SIG-M5 (cell line): Measurements from ENCODE around the gene PTK6.

Source experiments
- DNase-seq: peaks from one replicate; lab custom pipeline; 2025; lab: John Stamatoyannopoulos, UW

Gene PTK6

DNA sequence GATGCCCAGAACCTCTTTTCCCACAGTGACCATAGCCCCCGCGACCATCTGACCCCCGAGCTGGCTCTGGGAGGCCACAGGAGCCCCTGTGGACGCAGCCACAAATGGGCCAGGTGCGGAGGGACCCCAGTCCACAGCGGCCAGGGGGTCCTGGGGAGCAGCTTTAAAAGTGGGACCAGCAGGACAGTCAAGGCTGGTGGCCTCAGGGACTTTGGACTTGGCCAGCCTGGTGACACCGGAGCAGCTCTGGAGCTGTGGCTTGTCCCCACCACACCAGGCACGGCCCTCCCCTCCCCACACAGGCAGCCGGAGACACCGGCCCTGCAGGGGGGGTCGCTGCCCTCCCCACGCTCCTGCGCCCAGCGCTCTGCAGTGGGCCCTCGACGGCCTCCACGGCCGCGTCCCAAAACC lies 20.3 kb upstream of the PTK6 start:
- no peak for DNase-seq

DNA sequence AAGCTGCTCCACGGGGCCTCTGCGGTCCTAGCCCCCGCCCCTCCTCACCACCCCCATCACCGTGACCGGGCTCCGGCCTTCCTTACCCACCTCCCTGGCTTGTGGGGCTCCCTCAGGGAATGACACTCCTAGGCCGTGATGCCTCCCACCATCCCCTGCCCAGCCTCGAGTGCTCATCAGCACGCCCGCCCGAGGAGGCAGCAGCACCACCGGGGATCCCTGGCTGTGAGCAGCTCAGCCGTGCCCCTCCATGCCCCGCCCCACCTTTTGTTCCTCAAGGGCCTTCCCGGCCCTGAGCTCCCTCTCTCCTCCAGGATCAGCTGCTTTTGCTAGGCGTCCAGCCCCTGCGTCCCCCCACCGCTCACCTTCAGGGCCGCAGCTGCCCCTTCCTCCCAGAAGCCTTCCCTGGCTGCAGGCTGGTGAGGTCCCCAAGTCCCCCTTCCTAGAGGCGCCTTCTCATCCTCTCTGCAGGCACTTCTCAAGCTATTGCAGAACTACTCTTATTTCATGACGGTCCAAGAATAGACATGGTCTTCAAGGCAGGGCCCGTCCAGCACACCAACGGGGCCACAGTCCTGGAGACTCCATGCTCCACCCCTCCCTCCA lies 19.8 kb upstream of the PTK6 start:
- no peak for DNase-seq

DNA sequence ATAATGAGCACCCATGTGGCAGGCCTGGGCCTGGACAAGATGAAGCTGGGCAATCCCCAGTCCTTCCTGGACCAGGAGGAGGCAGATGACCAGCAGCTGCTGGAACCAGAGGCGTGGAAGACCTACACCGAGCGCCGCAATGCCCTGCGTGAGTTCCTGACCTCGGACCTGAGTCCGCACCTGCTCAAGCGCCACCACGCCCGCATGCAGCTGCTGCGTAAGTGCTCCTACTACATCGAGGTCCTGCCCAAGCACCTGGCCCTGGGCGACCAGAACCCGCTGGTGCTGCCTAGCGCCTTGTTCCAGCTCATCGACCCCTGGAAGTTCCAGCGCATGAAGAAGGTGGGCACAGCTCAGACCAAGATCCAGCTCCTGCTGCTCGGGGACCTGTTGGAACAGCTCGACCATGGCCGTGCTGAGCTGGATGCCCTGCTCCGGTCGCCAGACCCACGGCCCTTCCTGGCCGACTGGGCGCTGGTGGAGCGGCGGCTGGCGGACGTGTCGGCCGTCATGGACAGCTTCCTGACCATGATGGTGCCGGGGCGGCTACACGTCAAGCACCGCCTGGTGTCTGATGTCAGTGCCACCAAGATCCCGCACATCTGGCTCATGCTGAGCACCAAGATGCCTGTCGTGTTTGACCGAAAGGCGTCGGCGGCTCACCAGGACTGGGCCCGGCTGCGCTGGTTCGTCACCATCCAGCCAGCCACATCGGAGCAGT lies 18.6 kb upstream of the PTK6 start:
- no peak for DNase-seq

DNA sequence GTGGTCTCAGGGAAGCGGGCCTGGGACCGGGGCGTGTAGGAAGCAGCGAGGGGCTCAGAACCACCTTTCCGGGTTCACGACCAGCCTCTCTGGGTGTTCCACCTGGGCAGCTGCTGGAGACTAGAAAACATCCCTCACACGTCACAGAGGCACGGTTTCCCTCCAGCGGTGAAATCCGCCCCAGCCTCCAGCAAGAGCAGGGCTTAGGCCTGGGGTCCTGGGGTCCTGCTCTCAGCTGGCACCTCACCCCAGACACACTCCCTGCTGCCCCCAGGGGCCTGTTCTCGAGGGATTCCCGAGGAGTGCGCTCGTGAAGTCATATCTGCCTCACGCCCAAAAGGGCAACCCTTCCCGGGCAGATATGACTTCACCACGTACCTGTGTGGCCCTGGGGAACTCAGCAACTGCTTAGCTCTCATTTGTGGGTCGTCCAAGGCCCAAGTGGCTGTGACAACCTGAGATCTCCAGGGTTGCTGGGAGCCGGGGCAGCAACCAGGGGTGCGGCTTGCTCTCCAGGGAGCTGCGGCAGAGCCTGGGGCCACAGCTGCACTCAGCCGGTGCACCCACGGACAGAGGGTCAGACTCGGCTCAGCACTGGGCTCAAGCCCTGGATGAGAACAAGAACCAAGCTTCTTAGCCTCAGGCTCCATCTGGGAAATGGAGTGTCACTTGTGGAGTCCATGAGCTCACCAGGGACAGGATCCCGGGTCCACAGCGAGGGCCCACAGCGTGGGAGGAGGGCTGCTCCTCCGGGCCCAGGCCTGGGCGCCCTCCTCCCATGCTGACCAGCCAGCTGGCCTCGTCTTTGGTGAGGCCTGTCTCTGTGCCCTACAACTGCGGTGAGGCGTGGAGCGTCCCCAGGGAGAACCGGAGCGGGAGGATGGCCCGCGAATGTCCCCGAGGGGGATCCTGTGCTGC lies 17.4 kb upstream of the PTK6 start:
- DNase-seq, result no peak

DNA sequence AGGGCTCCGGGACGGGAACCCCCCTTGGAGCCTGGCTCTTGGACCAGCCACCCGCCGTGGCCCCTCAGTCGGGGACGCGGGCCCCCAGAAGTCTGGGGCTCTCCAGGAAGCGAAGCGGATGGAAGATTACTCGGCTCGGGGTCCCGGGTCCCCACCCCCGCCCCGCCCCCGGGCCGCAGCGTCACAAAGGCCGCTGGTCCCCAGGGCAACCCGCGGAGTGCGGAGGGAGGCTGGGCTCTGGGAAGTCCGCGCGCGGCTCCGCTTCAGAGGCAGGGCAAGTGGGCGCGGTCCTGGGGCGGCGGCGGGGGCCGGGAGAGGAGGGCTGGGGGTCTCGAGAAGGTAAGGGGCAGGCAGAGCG lies 16.7 kb upstream of the PTK6 start, which contains the start of gene FNDC11:
TSS of gene FNDC11 (plus strand) at position 227 of the 358 bp plus-strand sequence. CDS start 1,505 bp downstream, outside the sequence.
- no peak for DNase-seq

DNA sequence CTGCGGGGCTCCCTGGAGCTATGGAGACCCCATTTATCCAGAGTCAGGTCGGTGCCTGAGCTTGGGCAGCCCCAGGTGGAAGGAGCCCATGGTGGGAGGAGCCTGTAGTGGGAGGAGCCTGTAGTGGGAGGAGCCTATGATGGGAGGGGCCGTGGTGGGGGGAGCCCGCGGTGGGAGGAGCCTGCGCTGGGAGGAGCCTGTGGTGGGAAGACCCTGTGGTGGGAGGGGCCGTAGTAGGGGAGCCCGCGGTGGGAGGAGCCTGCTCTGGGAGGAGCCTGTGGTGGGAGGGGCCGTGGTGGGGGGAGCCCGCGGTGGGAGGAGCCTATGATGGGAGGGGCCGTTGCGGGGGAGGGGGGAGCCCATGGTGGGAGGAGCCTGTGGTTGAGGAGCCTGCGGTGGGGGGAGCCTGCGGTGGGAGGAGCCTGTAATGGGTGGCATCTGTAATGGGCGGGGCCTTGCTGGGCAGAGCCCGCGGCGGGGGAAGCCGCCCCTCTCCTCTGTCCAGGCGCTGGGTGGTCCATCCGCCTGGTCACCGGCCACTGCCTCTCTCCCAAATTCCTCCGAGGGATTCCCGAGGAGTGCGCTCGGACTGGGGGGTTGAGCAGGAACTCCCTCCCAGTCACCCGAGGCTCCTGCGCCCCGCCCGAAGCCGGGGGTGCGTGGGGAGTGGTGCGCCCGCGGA lies 16.2 kb upstream of the PTK6 start:
- DNase-seq, result no peak

DNA sequence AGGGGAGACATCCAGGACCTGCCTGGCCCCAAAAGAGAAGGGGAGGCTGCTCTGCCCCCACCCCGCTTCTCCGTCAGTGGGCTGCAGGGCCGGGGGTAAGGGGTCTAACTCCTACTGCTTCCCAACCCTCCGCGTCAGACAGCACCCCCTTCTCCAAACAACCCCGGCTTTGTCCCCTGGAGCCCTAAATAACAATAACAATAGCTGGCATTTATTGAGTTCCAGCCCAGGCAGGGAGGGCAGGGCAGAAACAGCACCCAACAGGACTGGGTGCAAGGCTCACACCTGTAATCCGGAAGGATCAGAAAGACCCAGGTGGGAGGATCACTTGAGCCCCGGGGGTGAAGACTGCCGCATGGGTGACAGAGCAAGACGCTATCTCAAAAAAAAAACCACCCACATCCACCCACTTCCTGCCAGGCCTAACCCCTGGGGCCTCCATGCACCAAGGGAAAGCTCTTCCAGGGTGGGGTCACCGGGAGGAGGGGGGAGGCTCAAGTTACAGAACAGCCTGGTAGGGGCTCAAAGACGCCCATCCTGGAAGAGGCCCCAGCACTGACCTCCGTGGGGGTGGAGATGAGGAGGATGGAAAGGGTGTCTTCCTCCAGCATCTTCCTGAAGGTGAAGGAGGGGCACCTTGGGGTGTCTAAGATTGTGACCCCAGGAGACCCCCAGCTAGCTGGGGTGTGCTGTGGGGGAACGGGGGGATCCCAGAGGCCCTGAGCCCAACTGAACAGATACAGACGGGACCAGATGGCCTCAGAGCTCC lies 15.5 kb upstream of the PTK6 start:
- DNase-seq, result no peak

DNA sequence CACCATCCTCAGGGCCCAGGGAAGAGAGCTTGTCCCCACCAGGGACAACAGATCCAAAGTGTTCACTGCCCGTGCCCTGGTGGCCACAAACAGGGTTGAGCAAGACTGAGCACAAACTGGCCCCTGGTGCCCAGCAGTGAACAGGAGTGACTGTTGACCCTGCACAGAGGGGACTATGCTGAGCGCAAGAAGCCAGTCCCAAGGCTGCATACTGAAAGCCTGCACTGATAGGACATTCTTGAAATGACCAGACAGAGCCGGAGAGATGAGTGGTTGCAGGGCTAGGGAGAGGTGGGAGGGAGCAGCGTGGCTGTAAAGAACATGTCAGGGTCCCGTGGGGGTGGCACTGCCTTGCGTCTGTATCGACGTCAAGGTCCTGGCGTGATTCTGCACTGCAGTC lies 13.9 kb upstream of the PTK6 start:
- DNase-seq, result no peak

DNA sequence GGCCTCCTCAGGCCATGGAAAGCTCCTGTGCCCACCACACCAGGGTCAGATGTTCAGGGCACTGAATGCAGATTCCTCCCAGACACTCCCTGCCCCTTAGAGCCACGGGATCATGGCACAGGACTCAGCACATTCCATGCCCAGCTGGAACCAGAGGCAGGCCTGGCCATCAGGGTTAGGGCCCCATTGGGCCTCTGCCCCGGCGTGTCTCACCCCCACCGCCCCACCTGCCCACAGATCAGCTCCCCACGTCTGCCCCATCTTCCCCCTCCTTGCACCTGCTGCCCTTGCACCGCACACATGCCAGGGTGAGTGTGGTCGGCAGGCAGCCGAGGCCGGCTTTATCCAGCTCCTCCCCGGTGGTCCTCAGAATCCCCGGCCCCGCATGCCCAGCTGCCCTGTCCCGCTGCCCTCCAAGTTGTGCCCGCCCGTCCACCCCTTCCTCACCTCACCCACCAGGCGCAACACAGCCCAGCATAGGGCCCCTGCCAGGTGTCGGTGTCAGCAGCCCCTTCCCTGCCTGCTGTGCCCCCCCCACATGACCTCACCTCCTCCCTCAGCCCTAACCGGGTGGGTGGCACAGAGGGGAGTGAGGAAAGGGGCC lies 12.6 kb upstream of the PTK6 start:
- no peak for DNase-seq

DNA sequence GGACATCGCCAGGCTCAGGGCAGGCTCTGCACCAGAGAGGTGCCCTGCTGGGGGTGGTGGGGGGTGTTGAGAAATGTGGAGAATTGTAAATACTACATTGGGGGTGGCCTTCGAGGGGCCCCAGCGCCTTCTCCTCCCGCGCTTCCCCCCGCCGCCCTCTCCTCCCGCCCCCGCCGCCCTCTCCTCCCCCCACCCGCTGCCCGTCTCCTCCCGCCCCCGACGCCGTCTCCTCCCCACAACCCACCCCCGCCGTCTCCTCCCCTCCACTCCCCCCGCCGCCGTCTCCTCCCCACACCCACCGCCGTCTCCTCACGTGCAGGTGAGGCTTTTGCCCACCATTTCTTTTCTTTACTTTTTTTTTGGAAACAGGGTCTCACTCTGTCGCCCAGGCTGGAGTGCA lies 11.8 kb upstream of the PTK6 start:
- no peak for DNase-seq

DNA sequence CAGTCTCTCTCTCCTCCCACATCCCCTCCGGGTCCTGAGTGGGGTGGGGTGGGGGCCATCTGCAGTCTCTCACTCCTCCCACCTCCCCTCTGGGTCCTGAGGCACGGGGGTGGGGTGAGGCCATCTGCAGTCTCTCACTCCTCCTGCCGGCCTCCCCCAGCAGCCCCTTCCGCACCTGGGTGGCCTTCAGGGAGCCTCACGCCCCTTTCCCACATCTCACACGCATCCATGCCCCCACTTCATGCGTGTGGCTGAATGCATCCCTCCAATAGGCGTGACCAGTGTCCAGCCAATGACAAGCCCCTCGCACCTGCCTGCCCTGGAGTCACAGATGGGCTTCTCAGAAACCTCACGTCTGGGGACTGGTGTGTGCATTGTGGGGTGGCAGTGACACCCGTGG lies 11.4 kb upstream of the PTK6 start:
- no peak for DNase-seq

DNA sequence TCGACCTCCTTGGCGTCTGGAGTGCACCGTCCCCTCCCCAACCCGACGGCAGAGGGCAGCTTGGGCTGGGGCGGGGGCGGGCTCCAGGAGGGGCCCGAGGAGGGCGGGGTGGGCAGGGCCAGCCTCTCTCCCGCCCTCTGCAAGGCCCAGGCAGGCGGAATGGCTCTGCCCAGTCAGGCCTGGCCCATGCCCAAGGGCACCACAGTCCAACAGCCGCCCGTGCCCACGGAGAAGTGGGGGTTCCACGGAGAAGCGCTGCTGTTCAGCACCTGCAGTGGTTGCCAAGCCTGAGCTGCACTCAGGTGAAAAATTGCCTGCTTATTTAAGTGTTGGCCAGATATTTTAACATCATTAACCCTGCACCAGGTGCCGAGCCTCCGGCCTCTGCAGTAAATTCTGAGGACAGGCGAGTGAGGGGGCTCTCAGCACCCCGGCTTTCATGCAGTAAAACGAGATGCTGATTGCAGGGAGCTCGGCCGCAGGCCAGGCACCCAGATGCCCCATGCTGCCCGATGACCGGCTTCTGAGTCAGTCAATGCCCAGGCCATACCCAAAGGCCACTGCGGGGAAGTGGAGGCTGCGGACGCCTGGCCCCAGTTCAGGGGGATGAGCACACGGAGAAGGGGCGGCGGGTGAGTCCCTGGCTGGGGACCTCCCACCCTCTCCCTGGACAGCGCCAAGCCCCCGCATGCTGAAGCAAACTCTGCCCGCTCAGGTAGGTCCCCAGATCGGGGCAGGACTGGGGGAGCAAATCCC lies 10.7 kb upstream of the PTK6 start, which contains the start of gene SRMS:
TSS of gene SRMS (minus strand) at position 25 of the 756 bp plus-strand sequence. CDS start 286 bp downstream, outside the sequence.
- DNase-seq, result no peak

DNA sequence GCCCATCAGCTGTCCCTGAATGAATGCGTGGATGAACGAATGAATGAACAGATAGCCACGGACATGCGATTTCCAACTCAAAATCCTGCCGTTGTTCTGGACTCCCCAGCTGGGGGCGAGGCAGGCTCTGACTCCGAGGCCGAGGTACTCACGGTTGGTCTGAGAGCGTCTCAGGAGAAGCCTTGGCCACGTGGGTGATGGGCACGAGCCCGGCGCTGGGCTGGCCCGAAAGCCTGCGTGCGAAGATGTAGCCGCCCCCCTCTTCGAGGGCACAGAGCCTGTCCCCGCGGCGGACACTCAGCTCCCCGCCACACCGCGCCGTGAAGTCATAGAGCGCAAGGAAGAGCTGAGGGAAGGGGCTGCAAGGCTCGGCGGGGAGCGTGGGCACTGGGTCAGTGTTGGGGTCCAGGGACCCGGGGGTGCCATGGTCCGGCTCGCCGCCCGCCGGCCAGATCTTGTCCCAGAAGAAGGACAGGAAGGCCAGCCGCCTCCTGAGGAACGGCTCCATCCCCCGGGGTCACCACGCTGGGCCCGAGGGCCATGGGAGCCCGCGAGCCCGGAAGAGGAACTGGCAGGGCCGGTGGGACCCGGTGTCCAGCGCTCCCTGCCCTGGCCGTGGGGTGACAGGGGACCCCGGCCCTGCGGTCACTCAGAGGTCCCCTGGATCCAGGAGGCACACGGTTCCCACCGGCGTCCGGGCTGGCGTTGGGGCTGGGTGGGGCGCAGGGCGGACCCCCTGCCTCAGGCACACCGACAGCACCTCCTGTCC lies 10.0 kb upstream of the PTK6 start:
- DNase-seq, result no peak

DNA sequence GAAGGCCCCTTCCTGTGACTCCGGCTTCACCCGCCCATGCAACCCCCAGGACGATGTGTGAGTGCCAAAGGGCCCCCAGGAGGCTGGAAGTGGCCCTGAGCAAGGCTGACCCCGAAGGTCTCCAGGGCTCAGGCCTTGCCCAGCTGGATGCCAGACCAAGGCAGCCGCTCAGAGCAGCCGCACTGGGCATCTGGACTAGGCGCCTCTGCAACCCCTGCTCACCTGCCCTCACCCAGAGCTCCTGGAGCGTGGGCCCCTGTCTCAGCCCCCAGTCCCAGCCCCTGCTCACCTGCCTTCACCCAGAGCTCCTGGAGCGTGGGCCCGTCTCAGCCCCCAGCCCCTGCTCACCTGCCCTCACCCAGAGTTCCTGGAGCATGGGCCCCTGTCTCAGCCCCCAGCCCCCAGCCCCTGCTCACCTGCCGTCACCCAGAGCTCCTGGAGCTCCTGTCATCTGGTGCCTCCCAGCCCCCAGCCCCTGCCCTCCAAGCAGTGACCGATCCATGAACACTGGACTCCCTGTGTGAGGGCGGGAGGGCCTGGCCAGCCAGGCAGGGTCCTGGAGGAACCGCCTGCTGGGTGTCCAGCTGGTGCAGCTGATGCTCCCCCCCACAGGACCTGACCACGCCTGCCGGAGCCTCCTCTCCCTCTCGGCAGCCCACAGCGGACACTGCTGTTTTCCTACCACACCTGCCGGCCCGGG lies 9.2 kb upstream of the PTK6 start:
- no peak for DNase-seq

DNA sequence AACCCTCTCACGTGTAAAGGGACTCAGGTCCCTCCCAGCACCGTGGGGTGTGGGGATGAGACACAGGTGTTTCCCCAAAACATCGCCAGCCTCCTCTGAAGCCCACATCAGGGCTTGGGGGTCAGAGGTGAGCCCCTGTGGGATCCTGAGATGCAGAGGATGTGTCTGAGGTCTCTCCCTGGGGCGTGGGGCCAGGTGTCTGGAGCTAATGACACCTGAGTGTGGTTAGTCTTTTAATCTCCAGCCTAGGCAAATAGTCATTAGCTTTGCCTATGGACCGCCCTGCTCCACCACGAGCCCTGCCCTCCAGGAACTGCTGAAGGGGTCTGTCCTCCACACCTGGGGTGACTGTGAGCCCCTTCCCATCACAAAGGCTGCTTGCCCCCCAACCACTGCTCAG lies 8.6 kb upstream of the PTK6 start:
- no peak for DNase-seq

DNA sequence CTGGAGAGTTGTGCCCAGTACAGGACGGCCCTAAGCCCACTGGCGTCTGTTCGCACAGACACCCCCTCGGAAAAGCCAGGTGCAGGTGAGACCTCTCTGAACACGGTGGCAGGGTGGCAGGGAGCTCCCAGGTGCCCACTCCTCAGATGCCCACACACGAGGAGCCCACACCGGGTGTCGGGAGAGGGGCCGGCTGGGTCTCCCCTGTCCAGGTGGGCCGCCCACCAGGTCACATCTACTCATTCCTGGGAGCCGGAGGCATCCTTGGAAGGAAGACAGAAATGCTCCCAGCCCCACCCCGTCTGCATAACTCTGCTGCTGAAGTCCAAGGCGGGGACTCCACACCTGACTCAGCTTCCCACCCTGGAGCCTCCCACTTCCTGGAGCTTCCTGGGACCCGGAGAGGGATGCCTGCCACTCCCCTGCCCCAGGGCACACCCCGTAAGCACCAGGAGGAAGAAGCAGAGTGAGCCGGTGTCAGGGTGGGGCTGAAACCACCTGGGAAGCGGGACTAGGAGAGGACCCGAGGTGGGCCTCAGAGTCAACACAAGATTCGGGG lies 7.9 kb upstream of the PTK6 start:
- DNase-seq, result no peak

DNA sequence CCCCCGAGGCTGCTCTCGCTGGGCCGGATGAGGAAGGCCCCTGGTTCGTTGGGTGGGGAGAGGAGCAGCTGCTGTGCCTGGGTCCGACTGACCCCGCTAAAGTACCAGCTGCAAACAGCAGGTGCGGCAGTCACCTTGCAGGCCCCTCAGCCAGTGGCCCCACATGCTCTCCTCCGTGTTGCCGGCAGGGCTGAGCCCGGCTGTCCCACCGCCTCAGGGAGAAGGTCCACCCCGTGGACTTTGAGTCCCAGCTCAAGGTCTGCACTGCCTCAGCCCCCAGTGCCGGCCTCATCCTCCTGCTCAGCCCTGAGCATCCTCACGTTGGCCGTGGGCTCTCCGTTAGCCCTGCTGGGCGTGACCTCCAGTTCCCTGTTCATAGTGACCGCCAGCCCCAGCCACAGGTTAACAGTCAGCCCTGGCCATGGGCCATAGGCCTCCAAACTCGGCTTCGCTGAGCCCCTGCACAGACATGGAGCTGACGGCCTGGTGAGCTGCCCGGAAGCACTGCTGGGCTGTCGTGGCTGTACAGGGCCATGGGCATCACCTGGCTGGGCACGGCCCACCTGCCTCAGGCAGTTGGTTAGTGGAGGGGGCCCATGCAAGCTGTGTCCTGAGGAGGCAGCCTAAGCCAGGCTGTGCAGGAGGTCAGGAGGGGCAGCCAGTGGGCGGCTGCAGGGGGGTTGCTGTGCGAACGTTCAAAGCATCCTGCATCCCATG lies 7.2 kb upstream of the PTK6 start:
- no peak for DNase-seq

DNA sequence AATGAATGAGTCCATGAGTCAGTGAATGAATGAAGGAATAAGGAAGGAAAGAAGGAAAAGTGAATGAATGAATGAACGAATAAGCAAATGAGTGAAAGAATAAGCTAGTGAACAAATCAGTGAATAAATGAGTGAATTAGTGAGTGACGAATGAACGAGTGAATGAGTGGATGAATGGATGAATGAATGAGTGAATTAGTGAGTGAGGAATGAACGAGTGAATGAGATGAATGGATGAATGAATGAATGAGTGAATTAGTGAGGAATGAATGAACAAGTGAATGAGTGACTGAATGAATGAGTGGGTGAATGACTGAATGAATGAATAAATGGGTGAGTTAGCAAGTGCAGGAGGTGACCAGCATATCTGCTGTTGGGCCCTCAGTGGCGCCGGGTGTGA lies 6.6 kb upstream of the PTK6 start:
- no peak for DNase-seq
